ENCODE data around the gene RAD51D. TPM values are rescaled to one million over a fixed set of nuclear protein-coding genes. Genes with fewer than 3 reads are reported as not detected.

Gene RAD51D
- total and polyA plus RNA-seq, 10 of the 15 experiments (the other 5 are each of a cell fraction or from before 2014, with no cell fraction given): 2.6 to 29.3 (median 13.5) TPM

DNA sequence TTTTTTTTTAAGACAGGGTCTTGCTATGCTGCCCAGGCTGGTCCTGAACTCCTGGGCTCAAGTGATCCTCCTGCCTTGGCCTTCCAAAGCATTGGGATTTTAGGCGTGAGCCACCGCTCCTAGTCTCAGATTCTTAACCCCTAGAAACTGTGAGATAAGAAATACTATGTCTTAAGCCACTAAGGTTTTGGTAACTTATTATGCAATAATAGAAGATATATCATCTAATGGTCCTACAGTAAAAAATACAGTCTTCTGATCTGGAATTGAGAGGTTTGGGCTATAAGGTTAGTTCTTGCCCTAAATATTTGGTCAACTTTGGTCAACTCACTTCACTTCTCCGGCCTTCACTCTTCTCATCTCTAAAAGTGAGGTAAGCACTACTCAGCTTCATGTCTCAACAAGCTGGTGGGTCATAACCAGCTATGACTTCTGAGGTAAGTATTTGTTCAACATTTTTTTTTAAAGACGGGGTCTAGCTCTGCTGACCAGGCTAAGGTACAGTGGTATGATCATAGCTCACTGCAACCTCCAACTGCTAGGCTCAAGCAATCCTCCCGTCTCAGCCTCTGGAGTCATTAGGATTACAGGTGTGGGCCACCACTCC lies 14.7 kb downstream of the RAD51D start (continued):
- no peak for TF ChIP-seq MTA3 (IDR thresholded peaks at IDR 0.05; ENCODE audit: borderline replicate concordance, low read length)
- no peak for TF ChIP-seq HDGF (IDR thresholded peaks at IDR 0.05)
- no peak for TF ChIP-seq SUZ12 (IDR thresholded peaks at IDR 0.05; ENCODE audit: unreplicated experiment)
- TF ChIP-seq ZBED1 (IDR thresholded peaks at IDR 0.05; ENCODE audit: borderline replicate concordance): no peak
- TF ChIP-seq CHD1 (IDR thresholded peaks at IDR 0.05; ENCODE audit: low read depth, low read length): no peak
- no peak for TF ChIP-seq EZH2 (IDR thresholded peaks at IDR 0.05; ENCODE audit: borderline replicate concordance, control insufficient read depth, low read depth, low read length)

DNA sequence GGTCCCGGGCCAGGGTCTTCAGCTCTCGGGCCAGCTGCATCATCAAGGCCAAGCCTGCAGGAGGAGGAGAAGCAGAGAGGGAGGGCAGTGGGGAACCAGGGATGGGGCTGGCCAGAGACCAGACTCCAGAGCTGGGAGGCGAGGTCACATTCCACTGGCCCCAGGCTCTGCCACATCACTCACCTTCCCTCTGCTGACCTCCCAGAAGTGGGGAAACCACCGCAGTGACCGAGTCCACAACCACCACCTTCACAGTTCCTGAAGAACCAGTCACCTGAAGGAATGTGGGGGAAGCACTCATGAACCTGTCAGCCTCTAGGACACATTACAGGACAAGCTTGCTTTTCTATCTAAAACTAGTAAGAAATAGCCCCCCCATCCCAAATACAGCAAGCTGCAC lies 16.4 kb downstream of the RAD51D start:
- DNase-seq (ENCODE audit: low read depth, low spot score): no peak
- 100% methylated on average over 5 of the region's 5 CpGs for WGBS (ENCODE audit: insufficient coverage, insufficient replicate concordance, low lambda C conversion rate, missing lambda C conversion rate)
- FAIRE-seq: no peak
- ChIA-PET RAD21 (ENCODE audit: unreplicated experiment) (interaction anchor here (1.1 kb wide), 1 partner anchor 15 kb away, joined by 8 read pairs; the partner anchor contains the start of gene RAD51D), POLR2A (interaction anchor here (1.0 kb wide), 1 partner anchor 9 kb away, joined by 3 read pairs; no protein-coding TSS in a partner anchor), CTCF (interaction anchor here (0.7 to 1.3 kb wide), 2 partner anchors 14 to 121 kb away, joined by 5 read pairs; no protein-coding TSS in a partner anchor), SMC1A (ENCODE audit: uncharacterized antibody, unreplicated experiment) (interaction anchor here (0.8 to 1.8 kb wide), 6 partner anchors 8 to 887 kb away, joined by 3 to 4 read pairs (median 3); partner anchors contain the start of gene RAD51D)
- Histone ChIP-seq H3K27me3 (replicated peaks in 1 of 2; ENCODE audit: control insufficient read depth in 2 of 2, insufficient read depth in 2 of 2, low read length in 1 of 2) (no peaks in the 10 kb centered on the region), H4K20me1 (ENCODE audit: control insufficient read depth, insufficient read depth) (no peaks in the 10 kb centered on the region), H3K9ac (ENCODE audit: control insufficient read depth, insufficient read depth, low read length) (no peak overlapping the region), H3K27ac (ENCODE audit: control insufficient read depth, insufficient read depth) (no peak overlapping the region), H3K4me1 (ENCODE audit: control insufficient read depth, insufficient read depth, low read length) (no peaks in the 10 kb centered on the region), H2AFZ (ENCODE audit: control insufficient read depth, low read depth, low read length) (no peak overlapping the region), H3K9me3 (replicated peaks; ENCODE audit: control insufficient read depth, insufficient read depth, low read length) (no peaks in the 10 kb centered on the region), H3K79me2 (ENCODE audit: control insufficient read depth, insufficient read depth, low read length) (no peaks in the 10 kb centered on the region), H3K4me3 (no peak overlapping the region), H3K36me3 (ENCODE audit: control insufficient read depth in 2 of 2, insufficient read depth in 2 of 2, low read length in 1 of 2) (peaks cover 7 to 28% of the 10 kb centered on the region in 2 experiments), H3K4me2 (ENCODE audit: control insufficient read depth, insufficient read depth) (no peak overlapping the region)
- in situ Hi-C loops (cut with MboI): loop anchor here (25.0 kb wide), 1 partner anchor 891 kb away; no protein-coding TSS in a partner anchor
- intact Hi-C loops (cut with micrococcal nuclease; ENCODE audit: unreplicated experiment): no loop called here
- ATAC-seq: no peak
- no TSS peak for BruUV-seq (replicated peaks)
- TF ChIP-seq PML (IDR thresholded peaks at IDR 0.05; ENCODE audit: low read length) (no peak), NFYA (IDR thresholded peaks at IDR 0.05; ENCODE audit: borderline replicate concordance, low read depth, low read length) (no peak), MEF2A (IDR thresholded peaks at IDR 0.05; ENCODE audit: insufficient read depth, low read depth, low read length) (no peak), SIX5 (IDR thresholded peaks at IDR 0.05; ENCODE audit: low read depth, low read length, severe bottlenecking) (no peak), ZNF24 (IDR thresholded peaks at IDR 0.05) (no peak), GABPA (IDR thresholded peaks at IDR 0.05; ENCODE audit: low read depth) (no peak), WRNIP1 (IDR thresholded peaks at IDR 0.05; ENCODE audit: borderline replicate concordance, low read depth, low read length) (no peak), KDM1A (IDR thresholded peaks at IDR 0.05; ENCODE audit: borderline replicate concordance) (no peak), SMAD1 (IDR thresholded peaks at IDR 0.05; ENCODE audit: low read depth, partially characterized antibody) (no peak), CBX3 (IDR thresholded peaks at IDR 0.05; ENCODE audit: borderline replicate concordance, low read depth) (no peak), SPI1 (IDR thresholded peaks at IDR 0.05; ENCODE audit: borderline replicate concordance, insufficient read depth, low read depth, low read length) (no peak)
- TF ChIP-seq, protein P1, sequence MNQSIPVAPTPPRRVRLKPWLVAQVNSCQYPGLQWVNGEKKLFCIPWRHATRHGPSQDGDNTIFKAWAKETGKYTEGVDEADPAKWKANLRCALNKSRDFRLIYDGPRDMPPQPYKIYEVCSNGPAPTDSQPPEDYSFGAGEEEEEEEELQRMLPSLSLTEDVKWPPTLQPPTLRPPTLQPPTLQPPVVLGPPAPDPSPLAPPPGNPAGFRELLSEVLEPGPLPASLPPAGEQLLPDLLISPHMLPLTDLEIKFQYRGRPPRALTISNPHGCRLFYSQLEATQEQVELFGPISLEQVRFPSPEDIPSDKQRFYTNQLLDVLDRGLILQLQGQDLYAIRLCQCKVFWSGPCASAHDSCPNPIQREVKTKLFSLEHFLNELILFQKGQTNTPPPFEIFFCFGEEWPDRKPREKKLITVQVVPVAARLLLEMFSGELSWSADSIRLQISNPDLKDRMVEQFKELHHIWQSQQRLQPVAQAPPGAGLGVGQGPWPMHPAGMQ (IDR thresholded peaks at IDR 0.05; ENCODE audit: borderline replicate concordance): no peak
- TF ChIP-seq, protein P2, sequence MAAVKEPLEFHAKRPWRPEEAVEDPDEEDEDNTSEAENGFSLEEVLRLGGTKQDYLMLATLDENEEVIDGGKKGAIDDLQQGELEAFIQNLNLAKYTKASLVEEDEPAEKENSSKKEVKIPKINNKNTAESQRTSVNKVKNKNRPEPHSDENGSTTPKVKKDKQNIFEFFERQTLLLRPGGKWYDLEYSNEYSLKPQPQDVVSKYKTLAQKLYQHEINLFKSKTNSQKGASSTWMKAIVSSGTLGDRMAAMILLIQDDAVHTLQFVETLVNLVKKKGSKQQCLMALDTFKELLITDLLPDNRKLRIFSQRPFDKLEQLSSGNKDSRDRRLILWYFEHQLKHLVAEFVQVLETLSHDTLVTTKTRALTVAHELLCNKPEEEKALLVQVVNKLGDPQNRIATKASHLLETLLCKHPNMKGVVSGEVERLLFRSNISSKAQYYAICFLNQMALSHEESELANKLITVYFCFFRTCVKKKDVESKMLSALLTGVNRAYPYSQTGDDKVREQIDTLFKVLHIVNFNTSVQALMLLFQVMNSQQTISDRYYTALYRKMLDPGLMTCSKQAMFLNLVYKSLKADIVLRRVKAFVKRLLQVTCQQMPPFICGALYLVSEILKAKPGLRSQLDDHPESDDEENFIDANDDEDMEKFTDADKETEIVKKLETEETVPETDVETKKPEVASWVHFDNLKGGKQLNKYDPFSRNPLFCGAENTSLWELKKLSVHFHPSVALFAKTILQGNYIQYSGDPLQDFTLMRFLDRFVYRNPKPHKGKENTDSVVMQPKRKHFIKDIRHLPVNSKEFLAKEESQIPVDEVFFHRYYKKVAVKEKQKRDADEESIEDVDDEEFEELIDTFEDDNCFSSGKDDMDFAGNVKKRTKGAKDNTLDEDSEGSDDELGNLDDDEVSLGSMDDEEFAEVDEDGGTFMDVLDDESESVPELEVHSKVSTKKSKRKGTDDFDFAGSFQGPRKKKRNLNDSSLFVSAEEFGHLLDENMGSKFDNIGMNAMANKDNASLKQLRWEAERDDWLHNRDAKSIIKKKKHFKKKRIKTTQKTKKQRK (IDR thresholded peaks at IDR 0.05; ENCODE audit: low read depth, low read length): no peak
